ENCODE measurements around the gene TNS1. TPM values are rescaled to one million over a fixed set of nuclear protein-coding genes. Genes with fewer than 3 reads are reported as not detected.
A peak's percentile ranks its signal among the peaks of the same experiment; 100 is the strongest.

Gene TNS1
- total RNA-seq, 2 donors from 2014 or later = 0.80 to 16.8 TPM

GRCh38 chr2:217830807-217831206, 172.0 kb downstream of the TNS1 start:
- Mint-ChIP-seq H3K36me3 (ENCODE audit: low read depth) (no peaks in the 10 kb centered on the region), H3K4me1 (peaks cover 3% of the 10 kb centered on the region), H3K4me3 (no peak overlapping the region), H3K27ac (no peak overlapping the region), H3K27me3 (peaks cover 27% of the 10 kb centered on the region)
- no peak for ATAC-seq
- H3K9me3 ChIP-seq (ENCODE audit: control insufficient read depth, low read length, poor library complexity, severe bottlenecking) = no peaks in the 10 kb centered on the region
- DNase-seq = no peak

GRCh38 chr2:217830061-217830460, 172.7 kb downstream of the TNS1 start:
- H3K4me1 Mint-ChIP-seq = peaks cover 3% of the 10 kb centered on the region
- DNase-seq (no peak), ATAC-seq (no peak)
- no peaks in the 10 kb centered on the region for H3K9me3 ChIP-seq (ENCODE audit: control insufficient read depth, low read length, poor library complexity, severe bottlenecking)
- H3K27ac Mint-ChIP-seq = no peak overlapping the region
- H3K4me3 Mint-ChIP-seq = no peak overlapping the region
- peaks cover 24% of the 10 kb centered on the region for H3K27me3 Mint-ChIP-seq
- H3K36me3 Mint-ChIP-seq (ENCODE audit: low read depth) = no peaks in the 10 kb centered on the region

- no peak for DNase-seq
- Mint-ChIP-seq H3K27ac (no peak overlapping the region), H3K4me3 (no peak overlapping the region), H3K27me3 (peaks cover 19% of the 10 kb centered on the region), H3K4me1 (peaks cover 3% of the 10 kb centered on the region), H3K36me3 (ENCODE audit: low read depth) (no peaks in the 10 kb centered on the region)
- H3K9me3 ChIP-seq (ENCODE audit: control insufficient read depth, low read length, poor library complexity, severe bottlenecking) = no peaks in the 10 kb centered on the region
- no peak for ATAC-seq
Measured at GRCh38 chr2:217829420-217829819, 173.4 kb downstream of the TNS1 start.

GRCh38 chr2:217828336-217828735, 174.5 kb downstream of the TNS1 start:
- DNase-seq (no peak), ATAC-seq (no peak)
- Mint-ChIP-seq H3K27me3 (peaks cover 15% of the 10 kb centered on the region), H3K27ac (no peak overlapping the region), H3K36me3 (ENCODE audit: low read depth) (no peaks in the 10 kb centered on the region), H3K4me3 (no peak overlapping the region), H3K4me1 (peaks cover 3% of the 10 kb centered on the region)
- no peaks in the 10 kb centered on the region for H3K9me3 ChIP-seq (ENCODE audit: control insufficient read depth, low read length, poor library complexity, severe bottlenecking)

- H3K27me3 Mint-ChIP-seq = peaks cover 8% of the 10 kb centered on the region
- peaks cover 3% of the 10 kb centered on the region for H3K4me1 Mint-ChIP-seq
- no peak for ATAC-seq
- no peak overlapping the region for H3K27ac Mint-ChIP-seq
- no peaks in the 10 kb centered on the region for H3K36me3 Mint-ChIP-seq (ENCODE audit: low read depth)
- no peaks in the 10 kb centered on the region for H3K9me3 ChIP-seq (ENCODE audit: control insufficient read depth, low read length, poor library complexity, severe bottlenecking)
- DNase-seq = no peak
- H3K4me3 Mint-ChIP-seq = no peak overlapping the region
Measured at GRCh38 chr2:217827430-217828201, 175.2 kb downstream of the TNS1 start.

GRCh38 chr2:217826991-217827390, 175.8 kb downstream of the TNS1 start:
- H3K9me3 ChIP-seq (ENCODE audit: control insufficient read depth, low read length, poor library complexity, severe bottlenecking) = no peaks in the 10 kb centered on the region
- Mint-ChIP-seq H3K27me3 (peaks cover 9% of the 10 kb centered on the region), H3K4me1 (no peaks in the 10 kb centered on the region), H3K4me3 (no peak overlapping the region), H3K36me3 (ENCODE audit: low read depth) (no peaks in the 10 kb centered on the region), H3K27ac (no peak overlapping the region)
- no peak for DNase-seq
- no peak for ATAC-seq

- Mint-ChIP-seq H3K36me3 (ENCODE audit: low read depth) (no peaks in the 10 kb centered on the region), H3K4me1 (no peaks in the 10 kb centered on the region), H3K27me3 (peaks cover 9% of the 10 kb centered on the region), H3K27ac (no peak overlapping the region), H3K4me3 (no peak overlapping the region)
- DNase-seq (no peak), ATAC-seq (no peak)
- no peaks in the 10 kb centered on the region for H3K9me3 ChIP-seq (ENCODE audit: control insufficient read depth, low read length, poor library complexity, severe bottlenecking)
Measured at GRCh38 chr2:217826520-217826919, 176.3 kb downstream of the TNS1 start.

- DNase-seq (no peak), ATAC-seq (no peak)
- Mint-ChIP-seq H3K27me3 (peaks cover 9% of the 10 kb centered on the region), H3K4me3 (no peak overlapping the region), H3K4me1 (no peaks in the 10 kb centered on the region), H3K36me3 (ENCODE audit: low read depth) (no peaks in the 10 kb centered on the region), H3K27ac (no peak overlapping the region)
- H3K9me3 ChIP-seq (ENCODE audit: control insufficient read depth, low read length, poor library complexity, severe bottlenecking) = no peaks in the 10 kb centered on the region
Measured at GRCh38 chr2:217825469-217826235, 177.1 kb downstream of the TNS1 start.

GRCh38 chr2:217824223-217824622, 178.6 kb downstream of the TNS1 start:
- peak overlapping the region; percentile 58 for H3K4me3 Mint-ChIP-seq
- H3K4me1 Mint-ChIP-seq = no peaks in the 10 kb centered on the region
- DNase-seq (no peak), ATAC-seq (no peak)
- no peaks in the 10 kb centered on the region for H3K9me3 ChIP-seq (ENCODE audit: control insufficient read depth, low read length, poor library complexity, severe bottlenecking)
- H3K27ac Mint-ChIP-seq = no peak overlapping the region
- peaks cover 9% of the 10 kb centered on the region for H3K27me3 Mint-ChIP-seq
- no peaks in the 10 kb centered on the region for H3K36me3 Mint-ChIP-seq (ENCODE audit: low read depth)

- H3K27me3 Mint-ChIP-seq = peaks cover 9% of the 10 kb centered on the region
- H3K27ac Mint-ChIP-seq = no peak overlapping the region
- no peaks in the 10 kb centered on the region for H3K36me3 Mint-ChIP-seq (ENCODE audit: low read depth)
- no peaks in the 10 kb centered on the region for H3K9me3 ChIP-seq (ENCODE audit: control insufficient read depth, low read length, poor library complexity, severe bottlenecking)
- DNase-seq (no peak), ATAC-seq (no peak)
- no peak overlapping the region for H3K4me3 Mint-ChIP-seq
- no peaks in the 10 kb centered on the region for H3K4me1 Mint-ChIP-seq
Measured at GRCh38 chr2:217823626-217824025, 179.2 kb downstream of the TNS1 start.

- no peak overlapping the region for H3K4me3 Mint-ChIP-seq
- no peaks in the 10 kb centered on the region for H3K36me3 Mint-ChIP-seq (ENCODE audit: low read depth)
- H3K9me3 ChIP-seq (ENCODE audit: control insufficient read depth, low read length, poor library complexity, severe bottlenecking) = no peaks in the 10 kb centered on the region
- no peak overlapping the region for H3K27ac Mint-ChIP-seq
- no peak for ATAC-seq
- no peak for DNase-seq
- H3K27me3 Mint-ChIP-seq = peaks cover 18% of the 10 kb centered on the region
- H3K4me1 Mint-ChIP-seq = no peaks in the 10 kb centered on the region
Measured at GRCh38 chr2:217822296-217823252, 180.2 kb downstream of the TNS1 start.

- DNase-seq = no peak
- Mint-ChIP-seq H3K36me3 (ENCODE audit: low read depth) (no peaks in the 10 kb centered on the region), H3K4me1 (no peaks in the 10 kb centered on the region), H3K4me3 (no peak overlapping the region), H3K27ac (no peak overlapping the region), H3K27me3 (peaks cover 15% of the 10 kb centered on the region)
- H3K9me3 ChIP-seq (ENCODE audit: control insufficient read depth, low read length, poor library complexity, severe bottlenecking) = no peaks in the 10 kb centered on the region
- no peak for ATAC-seq
Measured at GRCh38 chr2:217821536-217822147, 181.2 kb downstream of the TNS1 start.
